Omental fat pad (tissue), 4 donors: ENCODE measurements around the gene CMTM5. TPM values are rescaled to one million over a fixed set of nuclear protein-coding genes. Genes with fewer than 3 reads are reported as not detected.
A peak's percentile ranks its signal among the peaks of the same experiment; 100 is the strongest.
"Not testable (repeated sequence)": the region's sequence is repeated elsewhere in the genome, so short reads cannot be mapped to it uniquely, and the experiment has no call there.

Source experiments
- ATAC-seq: fragments of 150-250 bp; one replicate; pipeline ENCODE4 v1.9.1; 2016; ENCODE audit warnings: mild to moderate bottlenecking, moderate library complexity; ENCODE audit not compliant: low FRiP score
- DNase-seq: peaks from one replicate; pipeline ENCODE4 v3.0.0-alpha.2; 2019; ENCODE audit warnings: low spot score
- CTCF ChIP-seq, 3 donors: fragments of 450-650 bp; IDR thresholded peaks; one replicate each; pipeline ENCODE4 v1.5.1; 2016 to 2017; ENCODE audit warnings: antibody characterized with exemption in 3 of 3, mild to moderate bottlenecking in 3 of 3, moderate library complexity in 2 of 3
- total RNA-seq, 4 donors: library from RNA; depleted of rRNA; stranded (reverse); fragments of >200 nt; gene quantifications; one replicate each; pipeline ENCODE4 v1.1.0, GENCODE V29; 2016

CMTM5 gene
- total RNA-seq, 4 donors from 2014 or later = not detected

- no peak for TF ChIP-seq CTCF (IDR thresholded peaks at IDR 0.05)
- no peak for DNase-seq
- no peak for ATAC-seq
Observed at GRCh38 chr14:23399136-23399535, 22.3 kb downstream of the CMTM5 start.

GRCh38 chr14:23399591-23399990 is 22.7 kb downstream of the CMTM5 start:
- TF ChIP-seq CTCF (IDR thresholded peaks at IDR 0.05) = no peak
- ATAC-seq (no peak), DNase-seq (no peak)

GRCh38 chr14:23400496-23401149 is 23.8 kb downstream of the CMTM5 start:
- DNase-seq = not testable (repeated sequence)
- peak; percentile 15 for ATAC-seq

- DNase-seq = no peak
- no peak for ATAC-seq
- no peak for TF ChIP-seq CTCF (IDR thresholded peaks at IDR 0.05)
Observed at GRCh38 chr14:23401291-23401690, 24.4 kb downstream of the CMTM5 start.

- ATAC-seq (no peak), DNase-seq (no peak)
- TF ChIP-seq CTCF (IDR thresholded peaks at IDR 0.05) = no peak
Observed at GRCh38 chr14:23402296-23403138, 25.7 kb downstream of the CMTM5 start.

GRCh38 chr14:23403139-23403438 is 26.2 kb downstream of the CMTM5 start:
- TF ChIP-seq CTCF (IDR thresholded peaks at IDR 0.05) = no peak
- DNase-seq (no peak), ATAC-seq (no peak)

- TF ChIP-seq CTCF (IDR thresholded peaks at IDR 0.05) = no peak
- DNase-seq (no peak), ATAC-seq (no peak)
Observed at GRCh38 chr14:23403908-23404307, 27.1 kb downstream of the CMTM5 start.
